ENCODE measurements around the gene ZRSR2.
A peak's percentile ranks its signal among the peaks of the same experiment; 100 is the strongest.

The ZRSR2 gene

DNA sequence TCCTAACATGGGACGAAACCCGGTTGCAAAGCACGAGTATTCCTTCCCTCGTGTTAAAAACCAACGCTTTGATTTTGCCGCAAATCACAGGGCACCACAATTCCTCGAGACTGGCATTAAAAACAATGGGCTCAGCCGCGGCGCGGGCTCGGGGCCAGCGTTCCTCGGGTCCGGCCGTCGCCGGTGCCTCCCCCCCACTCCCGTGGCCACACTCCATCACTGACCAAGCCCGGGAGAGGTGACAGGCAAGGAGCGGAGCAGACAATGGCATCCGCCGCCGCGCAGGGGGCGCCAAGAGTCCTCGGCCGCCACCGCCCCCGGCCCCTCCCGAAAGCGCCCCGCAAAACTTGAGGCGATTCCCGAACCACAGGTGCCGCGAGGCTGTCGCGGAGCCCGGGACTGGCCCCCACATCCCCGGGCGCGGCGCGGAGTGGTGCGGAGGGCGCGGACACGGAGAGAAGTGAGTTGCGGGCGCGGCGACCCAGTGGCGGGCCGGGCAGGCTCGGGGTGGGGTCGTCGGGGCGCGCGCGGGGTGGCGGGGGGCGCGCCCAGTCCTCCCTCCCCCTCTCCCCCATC, 63.9 kb downstream of the ZRSR2 start:
- TF ChIP-seq, protein P1, sequence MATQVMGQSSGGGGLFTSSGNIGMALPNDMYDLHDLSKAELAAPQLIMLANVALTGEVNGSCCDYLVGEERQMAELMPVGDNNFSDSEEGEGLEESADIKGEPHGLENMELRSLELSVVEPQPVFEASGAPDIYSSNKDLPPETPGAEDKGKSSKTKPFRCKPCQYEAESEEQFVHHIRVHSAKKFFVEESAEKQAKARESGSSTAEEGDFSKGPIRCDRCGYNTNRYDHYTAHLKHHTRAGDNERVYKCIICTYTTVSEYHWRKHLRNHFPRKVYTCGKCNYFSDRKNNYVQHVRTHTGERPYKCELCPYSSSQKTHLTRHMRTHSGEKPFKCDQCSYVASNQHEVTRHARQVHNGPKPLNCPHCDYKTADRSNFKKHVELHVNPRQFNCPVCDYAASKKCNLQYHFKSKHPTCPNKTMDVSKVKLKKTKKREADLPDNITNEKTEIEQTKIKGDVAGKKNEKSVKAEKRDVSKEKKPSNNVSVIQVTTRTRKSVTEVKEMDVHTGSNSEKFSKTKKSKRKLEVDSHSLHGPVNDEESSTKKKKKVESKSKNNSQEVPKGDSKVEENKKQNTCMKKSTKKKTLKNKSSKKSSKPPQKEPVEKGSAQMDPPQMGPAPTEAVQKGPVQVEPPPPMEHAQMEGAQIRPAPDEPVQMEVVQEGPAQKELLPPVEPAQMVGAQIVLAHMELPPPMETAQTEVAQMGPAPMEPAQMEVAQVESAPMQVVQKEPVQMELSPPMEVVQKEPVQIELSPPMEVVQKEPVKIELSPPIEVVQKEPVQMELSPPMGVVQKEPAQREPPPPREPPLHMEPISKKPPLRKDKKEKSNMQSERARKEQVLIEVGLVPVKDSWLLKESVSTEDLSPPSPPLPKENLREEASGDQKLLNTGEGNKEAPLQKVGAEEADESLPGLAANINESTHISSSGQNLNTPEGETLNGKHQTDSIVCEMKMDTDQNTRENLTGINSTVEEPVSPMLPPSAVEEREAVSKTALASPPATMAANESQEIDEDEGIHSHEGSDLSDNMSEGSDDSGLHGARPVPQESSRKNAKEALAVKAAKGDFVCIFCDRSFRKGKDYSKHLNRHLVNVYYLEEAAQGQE (IDR thresholded peaks at IDR 0.05; ENCODE audit: insufficient read depth in 1 of 2, low read depth in 2 of 2, low read length in 2 of 2) = no peak
- TF ChIP-seq FOXP2 (optimal IDR thresholded peaks at IDR 0.05; ENCODE audit: borderline replicate concordance, extremely low read depth, extremely low read length, insufficient read depth) (no peak), SIN3A (IDR thresholded peaks at IDR 0.05; ENCODE audit: borderline replicate concordance, insufficient read depth, low read length) (no peak), POLR2AphosphoS5 (IDR thresholded peaks at IDR 0.05; ENCODE audit: low read depth, low read length) (no peak), TAF1 (IDR thresholded peaks at IDR 0.05; ENCODE audit: borderline replicate concordance, insufficient read depth, low read length) (no peak)

DNA sequence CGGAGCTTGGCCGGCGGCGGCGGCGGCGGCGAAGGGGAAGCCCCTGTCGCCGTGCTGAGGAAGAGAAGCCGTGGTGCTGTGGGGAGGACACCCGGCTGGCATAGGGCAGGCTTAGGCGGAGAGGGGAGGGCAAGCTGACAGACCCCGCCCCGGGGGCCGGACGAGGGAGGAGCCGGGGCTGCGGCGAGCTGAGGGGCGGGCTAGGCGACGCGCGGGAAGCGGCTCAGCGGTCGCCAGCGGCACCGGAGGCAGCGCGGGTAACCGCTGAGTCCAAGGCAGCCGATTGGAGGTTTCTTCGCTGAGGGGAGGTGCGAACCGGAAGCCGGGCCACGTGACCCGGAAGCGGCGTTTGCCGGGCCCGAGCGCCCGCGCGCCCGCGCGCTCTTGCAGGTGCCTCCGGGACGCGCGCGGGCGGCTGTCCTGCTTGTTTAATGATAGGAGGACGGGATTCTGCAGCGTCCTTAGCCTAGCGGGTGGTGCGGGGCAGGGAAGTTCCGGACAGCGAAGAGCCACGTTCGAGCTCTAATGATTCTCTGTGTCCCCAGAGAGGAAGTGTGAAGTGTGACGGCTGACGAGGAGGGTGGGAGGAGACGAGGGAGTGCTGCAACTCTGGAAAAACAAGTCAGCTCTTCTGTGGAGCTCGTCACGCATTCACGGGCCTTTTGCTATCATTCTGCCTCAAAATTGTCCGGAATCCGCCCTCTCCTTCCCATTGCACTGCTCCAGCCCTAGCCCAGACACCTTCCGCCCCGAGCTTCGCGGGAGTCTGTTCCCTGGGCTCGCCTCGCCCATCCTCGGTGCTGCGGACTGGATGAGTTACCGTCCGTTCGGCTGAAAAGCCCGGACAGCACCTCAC, 64.7 kb downstream of the ZRSR2 start, which contains the start of gene AP1S2:
AP1S2 (minus strand) TSS at position 102 of the 856 bp plus-strand sequence. CDS start 2,289 bp downstream, outside the sequence.
- TF ChIP-seq TAF1 (IDR thresholded peaks at IDR 0.05; ENCODE audit: borderline replicate concordance, insufficient read depth, low read length) (no peak), POLR2AphosphoS5 (IDR thresholded peaks at IDR 0.05; ENCODE audit: low read depth, low read length) (0 out of 2 replicates have a peak, but pooled peaks have one; percentile 43), FOXP2 (optimal IDR thresholded peaks at IDR 0.05; ENCODE audit: borderline replicate concordance, extremely low read depth, extremely low read length, insufficient read depth) (no peak), SIN3A (IDR thresholded peaks at IDR 0.05; ENCODE audit: borderline replicate concordance, insufficient read depth, low read length) (no peak)
- TF ChIP-seq, protein P1 (IDR thresholded peaks at IDR 0.05; ENCODE audit: insufficient read depth in 1 of 2, low read depth in 2 of 2, low read length in 2 of 2) = no peak

DNA sequence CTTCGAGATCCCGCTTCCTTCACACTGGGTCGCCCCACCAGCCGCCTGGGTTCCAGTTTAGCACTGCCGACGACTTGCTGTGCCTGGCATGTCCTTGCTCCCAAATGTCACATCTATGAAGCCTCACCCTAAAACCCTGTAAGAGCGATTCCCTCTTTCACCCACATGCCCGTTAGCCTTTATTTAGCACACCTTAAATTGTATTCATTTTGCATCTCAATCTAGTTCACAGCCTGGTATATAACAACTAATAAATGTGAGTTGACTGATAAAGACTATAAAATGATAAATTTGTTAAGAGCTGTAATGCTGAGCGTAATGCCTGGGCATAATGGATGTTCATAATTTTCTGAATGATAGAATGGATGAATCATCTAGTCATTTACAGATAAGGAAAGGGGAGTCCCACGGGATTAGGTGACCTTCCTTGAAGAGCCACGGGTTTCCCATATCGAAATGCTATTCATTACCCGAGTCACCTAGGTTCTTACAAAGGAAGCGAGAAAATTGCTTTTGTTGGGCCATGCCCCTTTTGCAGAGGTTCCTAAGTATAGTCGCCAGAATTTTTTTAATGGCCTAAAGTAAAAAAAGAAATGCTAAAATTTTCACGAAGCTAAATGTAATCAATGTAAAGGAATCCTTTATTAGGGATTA, 65.4 kb downstream of the ZRSR2 start:
- TF ChIP-seq FOXP2 (optimal IDR thresholded peaks at IDR 0.05; ENCODE audit: borderline replicate concordance, extremely low read depth, extremely low read length, insufficient read depth) = no peak
- TF ChIP-seq, protein P1 (IDR thresholded peaks at IDR 0.05; ENCODE audit: insufficient read depth in 1 of 2, low read depth in 2 of 2, low read length in 2 of 2) = no peak
- no peak for TF ChIP-seq SIN3A (IDR thresholded peaks at IDR 0.05; ENCODE audit: borderline replicate concordance, insufficient read depth, low read length)
- no peak for TF ChIP-seq TAF1 (IDR thresholded peaks at IDR 0.05; ENCODE audit: borderline replicate concordance, insufficient read depth, low read length)
- no peak for TF ChIP-seq POLR2AphosphoS5 (IDR thresholded peaks at IDR 0.05; ENCODE audit: low read depth, low read length)

DNA sequence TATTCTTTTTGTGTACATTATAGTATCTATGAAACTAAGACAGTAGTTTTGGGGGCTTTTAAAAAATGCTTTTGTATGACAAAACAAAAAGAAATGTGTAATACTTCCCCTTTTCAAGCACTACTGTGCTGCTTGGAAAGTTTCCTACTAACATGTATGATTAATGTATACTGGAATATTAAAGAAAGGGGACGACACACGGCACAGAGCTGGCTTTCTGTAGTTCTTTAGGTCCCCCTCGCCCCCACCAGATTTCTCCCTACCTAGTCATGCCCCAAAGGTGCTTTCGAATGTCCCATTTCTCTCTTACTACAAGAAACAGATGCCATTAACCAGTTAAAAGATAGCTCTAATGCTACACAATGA, 65.9 kb downstream of the ZRSR2 start:
- TF ChIP-seq TAF1 (IDR thresholded peaks at IDR 0.05; ENCODE audit: borderline replicate concordance, insufficient read depth, low read length) (no peak), FOXP2 (optimal IDR thresholded peaks at IDR 0.05; ENCODE audit: borderline replicate concordance, extremely low read depth, extremely low read length, insufficient read depth) (no peak), SIN3A (IDR thresholded peaks at IDR 0.05; ENCODE audit: borderline replicate concordance, insufficient read depth, low read length) (no peak), POLR2AphosphoS5 (IDR thresholded peaks at IDR 0.05; ENCODE audit: low read depth, low read length) (no peak)
- TF ChIP-seq, protein P1 (IDR thresholded peaks at IDR 0.05; ENCODE audit: insufficient read depth in 1 of 2, low read depth in 2 of 2, low read length in 2 of 2) = no peak

All from PFSK-1 (cell line).